Non-pigmented ciliary epithelial cell (primary cell): ENCODE results near the gene CNOT3.
"Not testable (repeated sequence)": the region's sequence is repeated elsewhere in the genome, so short reads cannot be mapped to it uniquely, and the experiment has no call there.

Source experiments
- DNase-seq: peaks from one replicate; pipeline ENCODE4 v3.0.0-alpha.2; 2010; ENCODE audit warnings: low read depth

The CNOT3 gene

DNA sequence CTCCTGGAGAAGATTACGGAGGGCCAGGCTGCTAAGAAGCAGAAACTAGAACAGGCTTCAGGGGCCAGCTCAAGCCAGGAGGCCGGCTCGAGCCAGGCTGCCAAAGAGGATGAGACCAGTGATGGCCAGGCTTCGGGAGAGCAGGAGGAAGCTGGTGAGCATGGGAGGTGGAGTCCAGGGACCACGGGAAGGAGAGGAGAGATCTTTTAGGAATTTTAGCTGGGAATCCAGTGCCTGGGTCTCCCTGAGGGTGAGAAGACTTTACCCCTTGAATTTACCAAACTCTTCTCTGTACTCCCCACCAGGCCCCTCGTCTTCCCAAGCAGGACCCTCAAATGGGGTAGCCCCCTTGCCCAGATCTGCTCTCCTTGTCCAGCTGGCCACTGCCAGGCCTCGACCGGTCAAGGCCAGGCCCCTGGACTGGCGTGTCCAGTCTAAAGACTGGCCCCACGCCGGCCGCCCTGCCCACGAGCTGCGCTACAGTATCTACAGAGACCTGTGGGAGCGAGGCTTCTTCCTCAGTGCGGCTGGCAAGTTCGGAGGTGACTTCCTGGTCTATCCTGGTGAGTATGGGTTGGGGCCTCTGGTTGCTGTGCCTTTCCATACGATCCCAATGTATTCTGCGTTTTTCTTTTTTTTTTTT, 54.4 kb downstream of the CNOT3 start:
- DNase-seq = no peak

- DNase-seq = no peak
These were observed 55.4 kb downstream of the CNOT3 start for GRCh38 chr19:54193011-54193410.

DNA sequence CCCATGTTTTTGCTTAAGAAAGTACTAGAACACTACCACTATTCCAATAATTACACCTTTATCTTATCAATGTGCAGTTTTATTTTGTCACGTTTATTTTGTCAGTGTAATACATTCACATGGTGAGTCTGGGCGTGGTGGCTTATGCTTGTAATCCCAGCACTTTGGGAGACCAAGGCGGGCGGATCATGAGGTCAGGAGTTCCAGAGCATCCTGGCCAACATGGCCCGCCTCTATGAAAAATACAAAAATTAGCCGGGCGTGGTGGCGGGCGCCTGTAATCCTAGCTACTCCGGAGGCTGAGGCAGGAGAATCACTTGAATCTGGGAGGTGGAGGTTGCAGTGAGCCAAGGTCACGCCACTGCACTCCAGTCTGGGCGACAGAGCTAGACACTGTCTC, 56.9 kb downstream of the CNOT3 start:
- not testable (repeated sequence) for DNase-seq

DNA sequence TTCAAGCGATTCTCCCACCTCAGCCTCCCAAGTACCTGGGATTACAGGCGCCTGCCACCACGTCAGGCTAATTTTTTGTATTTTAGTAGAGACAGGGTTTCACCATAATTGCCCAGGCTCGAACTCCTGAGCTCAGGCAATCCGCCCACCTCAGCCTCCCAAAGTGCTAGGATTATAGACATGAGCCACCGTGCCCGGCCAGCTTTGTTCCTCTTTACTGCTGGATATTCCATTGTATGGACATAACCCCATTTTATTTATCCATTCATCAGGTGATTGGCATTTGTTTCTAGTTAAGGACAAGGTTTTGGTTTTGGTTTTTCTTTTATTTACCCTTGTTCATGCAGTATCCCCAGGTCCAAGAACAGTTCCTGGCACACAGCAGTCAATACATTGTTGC, 59.0 kb downstream of the CNOT3 start:
- DNase-seq = no peak

- no peak for DNase-seq
These were observed 59.6 kb downstream of the CNOT3 start for GRCh38 chr19:54197121-54197520.

DNA sequence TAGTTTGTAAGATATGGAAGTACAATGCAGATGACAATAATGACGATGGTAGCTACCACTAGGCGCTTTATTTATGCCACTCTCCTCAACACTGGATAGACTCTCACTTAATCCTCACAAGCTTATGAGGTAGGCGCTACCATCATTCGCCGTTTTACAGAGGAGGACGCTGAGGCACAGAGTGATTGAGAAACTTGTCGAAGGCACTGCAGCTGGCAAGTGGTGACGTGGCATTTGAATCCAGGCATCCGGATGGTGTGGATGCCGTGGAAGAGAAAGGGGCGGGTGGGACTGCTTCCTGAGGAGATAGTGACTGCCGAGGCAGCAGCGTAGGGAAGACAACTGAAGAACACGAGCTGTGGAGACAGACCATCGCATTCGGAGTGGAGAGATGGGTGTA, 61.8 kb downstream of the CNOT3 start:
- DNase-seq = no peak

DNA sequence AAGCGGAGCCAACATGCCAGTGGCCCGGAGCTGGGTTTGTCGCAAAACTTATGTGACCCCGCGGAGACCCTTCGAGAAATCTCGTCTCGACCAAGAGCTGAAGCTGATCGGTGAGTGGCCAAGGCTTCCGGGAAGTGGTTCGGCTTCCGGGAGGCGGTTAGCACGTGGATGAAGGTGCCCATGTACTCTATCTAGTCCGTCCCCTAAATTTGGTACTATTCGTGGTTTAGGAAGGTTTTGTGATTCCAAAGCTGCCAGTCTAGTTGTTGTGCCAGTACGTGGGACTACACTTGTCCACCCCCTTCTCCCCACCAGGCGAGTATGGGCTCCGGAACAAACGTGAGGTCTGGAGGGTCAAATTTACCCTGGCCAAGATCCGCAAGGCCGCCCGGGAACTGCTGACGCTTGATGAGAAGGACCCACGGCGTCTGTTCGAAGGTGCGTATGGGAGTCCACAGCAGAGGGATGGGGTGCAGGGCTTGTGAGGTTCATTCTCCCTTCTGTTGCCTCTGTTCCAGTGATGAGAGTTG, 63.7 kb downstream of the CNOT3 start:
- DNase-seq = no peak

- no peak for DNase-seq
These were observed 64.4 kb downstream of the CNOT3 start for GRCh38 chr19:54201980-54202379.

DNA sequence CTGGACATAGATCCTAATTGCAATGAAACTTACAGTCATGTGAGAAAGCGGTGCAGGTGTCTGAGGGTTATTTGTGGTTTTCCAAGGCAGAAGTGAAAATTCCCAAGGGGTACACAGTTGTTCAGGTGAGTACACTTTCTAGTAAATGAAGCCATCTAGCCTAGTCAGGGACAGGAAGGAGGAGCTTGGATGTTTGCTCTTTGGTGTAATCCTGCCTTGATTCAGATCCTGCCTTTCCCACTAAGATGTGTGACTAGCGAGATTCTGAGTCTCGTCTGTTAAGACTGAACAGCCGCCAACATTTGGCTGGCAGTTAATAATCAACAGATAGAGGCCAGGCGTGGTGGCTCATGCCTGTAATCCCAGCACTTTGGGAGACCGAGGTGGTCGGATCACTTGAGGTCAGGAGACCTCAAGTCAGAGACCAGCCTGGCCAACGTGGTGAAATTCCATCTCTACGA, 65.6 kb downstream of the CNOT3 start:
- DNase-seq = no peak

GRCh38 chr19:54204767-54205468, 67.4 kb downstream of the CNOT3 start:
- no peak for DNase-seq
